ENCODE measurements around the gene GNL1.
A peak's percentile ranks its signal among the peaks of the same experiment; 100 is the strongest.

The GNL1 gene

DNA sequence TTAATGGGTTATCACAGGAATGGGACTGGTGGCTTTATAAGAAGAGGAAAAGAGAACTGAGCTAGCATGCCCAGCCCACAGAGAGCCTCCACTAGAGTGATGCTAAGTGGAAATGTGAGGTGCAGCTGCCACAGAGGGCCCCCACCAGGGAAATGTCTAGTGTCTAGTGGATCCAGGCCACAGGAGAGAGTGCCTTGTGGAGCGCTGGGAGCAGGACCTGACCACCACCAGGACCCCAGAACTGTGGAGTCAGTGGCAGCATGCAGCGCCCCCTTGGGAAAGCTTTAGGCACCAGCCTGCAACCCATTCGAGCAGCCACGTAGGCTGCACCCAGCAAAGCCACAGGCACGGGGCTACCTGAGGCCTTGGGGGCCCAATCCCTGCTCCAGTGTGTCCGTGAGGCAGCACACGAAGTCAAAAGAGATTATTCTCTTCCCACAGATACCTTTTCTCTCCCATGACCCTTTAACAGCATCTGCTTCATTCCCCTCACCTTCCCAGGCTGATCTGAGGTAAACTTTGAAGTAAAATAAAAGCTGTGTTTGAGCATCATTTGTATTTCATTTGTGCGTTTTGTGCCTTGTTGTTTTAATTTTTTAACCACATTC is 62.5 kb downstream of the GNL1 start:
- DNase-seq, result peak; percentile 50

GRCh38 chr6:30491991-30492952 is 64.0 kb downstream of the GNL1 start:
- DNase-seq, result no peak
